Endothelial cell of umbilical vein (primary cell): ENCODE data around the gene INO80C. TPM values are rescaled to one million over a fixed set of nuclear protein-coding genes. Genes with fewer than 3 reads are reported as not detected.

Source experiments
- BruUV-seq: library from RNA; stranded (reverse); fragments of 400-500 nt; replicated peaks from 2 replicates; lab custom pipeline; 2021; lab: Mats Ljungman, UMichigan
- CTCF ChIA-PET: fragments of 300-600, 350-600 bp; sonication (Branson Sonifier 250); formaldehyde crosslinking; loops from one replicate; lab custom pipeline; 2021; ENCODE audit warnings: antibody characterized with exemption, inconsistent platforms; lab: Charles Lee
- POLR2A ChIA-PET: fragments of 300-600, 350-600 bp; sonication (Branson Sonifier 250); formaldehyde crosslinking; loops from one replicate; lab custom pipeline; 2021; ENCODE audit warnings: antibody characterized with exemption, inconsistent platforms; lab: Charles Lee
- DNase-seq: peaks from one replicate; pipeline ENCODE4 v3.0.0-alpha.2; 2011; ENCODE audit warnings: low read depth, low spot score
- FAIRE-seq: peaks from 2 replicates; lab custom pipeline; 2011; peaks lifted over from hg19 to GRCh38; lab: Jason Lieb, UNC
- H2AFZ ChIP-seq: 2 replicates; pipeline ENCODE4 v1.6.0; 2012; ENCODE audit warnings: low read depth, low read length, control low read depth, inconsistent platforms
- H3K27ac ChIP-seq: 2 replicates; pipeline ENCODE4 v1.5.1; 2011; ENCODE audit warnings: low read depth, mild to moderate bottlenecking, control low read depth, low read length, moderate library complexity; ENCODE audit not compliant: insufficient read depth
- H3K27me3 ChIP-seq, 2 experiments: 2 replicates each; pipeline versions ENCODE4 v1.6.0 to v1.6.1; 2011; ENCODE audit warnings: low read length in 2 of 2, mixed read lengths in 1 of 2; ENCODE audit not compliant: control insufficient read depth in 2 of 2, insufficient read depth in 2 of 2
- H3K36me3 ChIP-seq, 2 experiments: 2 replicates in 1 of 2; 3 replicates in 1 of 2; pipeline ENCODE4 v1.5.1; 2011; ENCODE audit warnings: low read length in 2 of 2, mild to moderate bottlenecking in 1 of 2, moderate library complexity in 1 of 2; ENCODE audit not compliant: control insufficient read depth in 2 of 2, insufficient read depth in 2 of 2; ENCODE audit errors: extremely low read depth in 1 of 2
- H3K4me1 ChIP-seq: 3 replicates; pipeline ENCODE4 v1.5.1; 2011; ENCODE audit warnings: mild to moderate bottlenecking, low read length; ENCODE audit not compliant: control insufficient read depth, insufficient read depth; ENCODE audit errors: extremely low read depth
- H3K4me2 ChIP-seq: 2 replicates; pipeline ENCODE4 v1.6.1; 2011; ENCODE audit warnings: low read length, control low read depth, mixed read lengths; ENCODE audit not compliant: insufficient read depth
- H3K4me3 ChIP-seq, 3 experiments: fragments of 200-600 bp in 1 of 3; sonication (generic), shearing (Covaris generic) in 1 of 3; replicated peaks in 1 of 3; 2 replicates each; pipeline ENCODE4 v1.5.1; 2011 to 2016; ENCODE audit warnings: control low read depth in 3 of 3, low read length in 3 of 3, mild to moderate bottlenecking in 2 of 3, inconsistent platforms in 1 of 3, low read depth in 1 of 3, moderate library complexity in 1 of 3; ENCODE audit not compliant: insufficient read depth in 1 of 3
- H3K79me2 ChIP-seq: 2 replicates; pipeline ENCODE4 v1.6.0; 2012; ENCODE audit warnings: low read length, inconsistent platforms; ENCODE audit not compliant: control insufficient read depth, insufficient read depth
- H3K9ac ChIP-seq: replicated peaks from 2 replicates; pipeline ENCODE3; 2011; ENCODE audit warnings: low read length, control low read depth; ENCODE audit not compliant: insufficient read depth; ENCODE audit errors: extremely low read depth
- H3K9me1 ChIP-seq: replicated peaks from 3 replicates; pipeline ENCODE4 v1.6.0; 2011; ENCODE audit warnings: mild to moderate bottlenecking, low read length; ENCODE audit not compliant: control insufficient read depth, insufficient read depth; ENCODE audit errors: extremely low read depth
- H3K9me3 ChIP-seq: replicated peaks from 2 replicates; pipeline ENCODE4 v1.5.1; 2012; ENCODE audit warnings: low read length, inconsistent platforms; ENCODE audit not compliant: control insufficient read depth, insufficient read depth
- H4K20me1 ChIP-seq: replicated peaks from 2 replicates; pipeline ENCODE3; 2011; ENCODE audit warnings: mild to moderate bottlenecking, low read length; ENCODE audit not compliant: control insufficient read depth, insufficient read depth; ENCODE audit errors: extremely low read depth
- CTCF ChIP-seq, 2 donors: IDR thresholded peaks; 1 replicate in 1 of 2; 2 replicates in 1 of 2; pipeline ENCODE4 v1.5.1; 2011; ENCODE audit warnings: low read length in 2 of 2, mild to moderate bottlenecking in 2 of 2, moderate library complexity in 2 of 2, control low read depth in 1 of 2, inconsistent platforms in 1 of 2, low read depth in 1 of 2; ENCODE audit not compliant: insufficient read depth in 1 of 2; ENCODE audit errors: extremely low read depth in 1 of 2
- EZH2 ChIP-seq: IDR thresholded peaks from 2 replicates; pipeline ENCODE4 v1.6.1; 2012; ENCODE audit warnings: borderline replicate concordance, low read depth, mild to moderate bottlenecking, moderate library complexity, low read length, inconsistent platforms; ENCODE audit not compliant: severe bottlenecking
- FOS ChIP-seq: IDR thresholded peaks from 2 replicates; pipeline ENCODE4 v1.6.1; 2011; ENCODE audit warnings: mild to moderate bottlenecking, low read length, moderate library complexity, borderline replicate concordance; ENCODE audit not compliant: insufficient read depth
- GATA2 ChIP-seq: IDR thresholded peaks from 2 replicates; pipeline ENCODE4 v1.7.0; 2011; ENCODE audit warnings: low read depth, mild to moderate bottlenecking, moderate library complexity, mixed read lengths, low read length; ENCODE audit not compliant: insufficient read length, insufficient read depth
- JUN ChIP-seq: IDR thresholded peaks from 2 replicates; pipeline ENCODE4 v1.6.1; 2011; ENCODE audit warnings: borderline replicate concordance, low read depth; ENCODE audit not compliant: insufficient read length, insufficient read depth
- MYC ChIP-seq: IDR thresholded peaks from one replicate; pipeline ENCODE4 v1.6.1; 2011; ENCODE audit warnings: mild to moderate bottlenecking, low read depth, low read length
- POLR2A ChIP-seq: IDR thresholded peaks from 2 replicates; pipeline ENCODE4 v1.6.1; 2012; ENCODE audit warnings: low read depth, mild to moderate bottlenecking, control low read depth, low read length
- POLR2AphosphoS5 ChIP-seq: IDR thresholded peaks from 2 replicates; pipeline ENCODE4 v1.6.1; 2012; ENCODE audit warnings: low read depth, mild to moderate bottlenecking, control low read depth, low read length, moderate library complexity; ENCODE audit not compliant: insufficient read depth
- dilution Hi-C: fragments of 300-500 bp; cut with MboI; formaldehyde crosslinking; loops from one replicate; pipeline ENCODE4 v1.15.0; 2019; ENCODE audit warnings: low sequenced_read_pairs; ENCODE audit not compliant: extremely low pct_ligation_motif_present
- intact Hi-C: fragments of 100-400 bp; cut with micrococcal nuclease; formaldehyde crosslinking; loops from one replicate; pipeline ENCODE4 v1.10.0; 2022
- polyA plus RNA-seq, 4 experiments: library from polyadenylated mRNA; depleted of rRNA in 3 of 4; stranded (reverse) in 3 of 4; unstranded in 1 of 4; fragments of >200 nt; gene quantifications; 2 replicates each; pipeline versions ENCODE4 v1.2.1 to v1.2.3, GENCODE V29; 2011 to 2012; ENCODE audit warnings: missing spikeins in 1 of 4
- total RNA-seq: library from RNA; stranded (reverse); gene quantifications from 2 replicates; pipeline ENCODE4 v1.2.3, GENCODE V29; 2021
- TF ChIP-seq, protein P1 (sequence below): IDR thresholded peaks from 2 replicates; pipeline ENCODE4 v1.6.1; 2011; ENCODE audit not compliant: insufficient read depth, insufficient read length

The INO80C gene
- total and polyA plus RNA-seq, 2 donors (not counting 3 experiments of a cell fraction or from before 2014, with no cell fraction given), result 43.4 to 56.0 TPM

DNA sequence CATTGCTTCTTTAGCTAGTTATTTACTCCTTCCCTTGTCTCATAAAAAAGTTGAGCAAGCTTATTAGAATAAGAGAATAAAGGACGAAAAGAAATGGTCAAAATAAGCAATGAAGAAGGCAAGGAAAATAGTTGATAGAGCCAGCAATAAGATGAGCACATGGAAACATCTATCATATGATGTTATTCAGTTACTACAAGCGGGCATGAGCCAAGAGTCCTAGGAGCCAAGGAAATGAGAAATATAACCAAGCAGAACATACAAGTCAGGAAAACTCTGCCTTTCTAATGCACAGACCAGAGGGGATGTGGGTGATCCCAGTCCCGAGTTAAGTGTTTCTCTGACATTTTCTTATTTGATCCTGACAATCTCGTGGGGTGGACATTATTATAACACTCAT is 33.9 kb downstream of the INO80C start:
- no peaks in the 10 kb centered on the region for H4K20me1 ChIP-seq
- no peaks in the 10 kb centered on the region for H3K27me3 ChIP-seq
- peak overlapping the region; percentile 91 for H3K4me2 ChIP-seq
- H3K36me3 ChIP-seq, result no peaks in the 10 kb centered on the region
- peak overlapping the region; percentile 89 for H3K9ac ChIP-seq
- dilution Hi-C loops (no loop called here), intact Hi-C loops (loop anchor here (1.0 to 10.0 kb wide), 7 partner anchors 15 to 419 kb away; partner anchors contain the start of genes INO80C and MAPRE2)
- TF ChIP-seq JUN, result no peak
- no peak for TF ChIP-seq MYC
- TF ChIP-seq CTCF (IDR thresholded peaks at IDR 0.05; ENCODE audit: extremely low read depth in 1 of 2, insufficient read depth in 1 of 2, low read depth in 1 of 2, low read length in 2 of 2), result no peak
- no peak for TF ChIP-seq POLR2AphosphoS5
- TF ChIP-seq, protein P1, sequence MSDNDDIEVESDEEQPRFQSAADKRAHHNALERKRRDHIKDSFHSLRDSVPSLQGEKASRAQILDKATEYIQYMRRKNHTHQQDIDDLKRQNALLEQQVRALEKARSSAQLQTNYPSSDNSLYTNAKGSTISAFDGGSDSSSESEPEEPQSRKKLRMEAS, result no peak
- no peak for TF ChIP-seq FOS
- TF ChIP-seq GATA2, result no peak
- no peak for TF ChIP-seq POLR2A
- no peak for TF ChIP-seq EZH2
- H3K27ac ChIP-seq, result peak overlapping the region; percentile 90
- ChIA-PET CTCF (interaction anchor here (1.1 kb wide), 1 partner anchor 33 kb away, joined by 3 read pairs; no protein-coding TSS in a partner anchor), POLR2A (interaction anchor here (0.6 to 1.1 kb wide), 2 partner anchors 239 to 247 kb away, joined by 3 read pairs; no protein-coding TSS in a partner anchor)
- no peaks in the 10 kb centered on the region for H3K9me3 ChIP-seq
- DNase-seq, result peak; percentile 48
- no peaks in the 10 kb centered on the region for H3K9me1 ChIP-seq
- peaks cover 95% of the 10 kb centered on the region for H3K4me1 ChIP-seq
- FAIRE-seq, result no peak
- peak overlapping the region; percentile 27 to 91 (median 47) for H3K4me3 ChIP-seq
- no TSS peak for BruUV-seq
- no peak overlapping the region for H2AFZ ChIP-seq
- peaks cover 55% of the 10 kb centered on the region for H3K79me2 ChIP-seq
